GM19397 (cell line): ENCODE results near the gene TBRG1.
"Not testable (repeated sequence)": the region's sequence is repeated elsewhere in the genome, so short reads cannot be mapped to it uniquely, and the experiment has no call there.

Source experiments
- ATAC-seq: cut with Tn5 transposase; IDR thresholded peaks from one replicate; pipeline ENCODE4 v1.9.1; 2021; ENCODE audit warnings: mild to moderate bottlenecking, moderate library complexity; ENCODE audit not compliant: unreplicated experiment

TBRG1 gene

GRCh38 chr11:124622531-124623451 is at the start of gene TBRG1:
Gene TBRG1, plus strand, starts transcription at chr11:124622864. Its CDS starts 220 bp downstream, at chr11:124623084.
- peak; percentile 97 for ATAC-seq

GRCh38 chr11:124577716-124578427 is 44.8 kb upstream of the TBRG1 start:
- ATAC-seq = no peak

GRCh38 chr11:124578761-124579160 is 43.9 kb upstream of the TBRG1 start:
- ATAC-seq = no peak

- ATAC-seq = no peak
Observed at GRCh38 chr11:124581817-124582216, 40.8 kb upstream of the TBRG1 start.

- ATAC-seq = no peak
Observed at GRCh38 chr11:124582565-124582964, 40.1 kb upstream of the TBRG1 start.

GRCh38 chr11:124583781-124584180 is 38.9 kb upstream of the TBRG1 start:
- no peak for ATAC-seq

GRCh38 chr11:124584681-124585372 is 37.8 kb upstream of the TBRG1 start:
- ATAC-seq = no peak

GRCh38 chr11:124586238-124586860 is 36.3 kb upstream of the TBRG1 start:
- peak; percentile 57 for ATAC-seq

GRCh38 chr11:124591430-124591829 is 31.2 kb upstream of the TBRG1 start:
- no peak for ATAC-seq

GRCh38 chr11:124592627-124593026 is 30.0 kb upstream of the TBRG1 start:
- ATAC-seq = no peak

- no peak for ATAC-seq
Observed at GRCh38 chr11:124595302-124595701, 27.4 kb upstream of the TBRG1 start.

GRCh38 chr11:124597626-124598025 is 25.0 kb upstream of the TBRG1 start:
- no peak for ATAC-seq

GRCh38 chr11:124600621-124601320 is 21.9 kb upstream of the TBRG1 start:
- ATAC-seq = no peak

- no peak for ATAC-seq
Observed at GRCh38 chr11:124602193-124602592, 20.5 kb upstream of the TBRG1 start.

GRCh38 chr11:124602723-124603122 is 19.9 kb upstream of the TBRG1 start:
- not testable (repeated sequence) for ATAC-seq

GRCh38 chr11:124605719-124606118 is 16.9 kb upstream of the TBRG1 start:
- ATAC-seq = no peak

- no peak for ATAC-seq
Observed at GRCh38 chr11:124608147-124608546, 14.5 kb upstream of the TBRG1 start.

GRCh38 chr11:124610295-124610694 is 12.4 kb upstream of the TBRG1 start:
- no peak for ATAC-seq

- no peak for ATAC-seq
Observed at GRCh38 chr11:124611064-124611463, 11.6 kb upstream of the TBRG1 start, which contains the start of gene PANX3. Gene PANX3, plus strand, starts transcription at chr11:124611428. Its CDS starts 129 bp downstream, at chr11:124611557.

- ATAC-seq = no peak
Observed at GRCh38 chr11:124612045-124612444, 10.6 kb upstream of the TBRG1 start.
